Immature natural killer cell (primary cell): ENCODE measurements around the gene TMEM141. TPM values are rescaled to one million over a fixed set of nuclear protein-coding genes. Genes with fewer than 3 reads are reported as not detected.
"Not testable (repeated sequence)": the region's sequence is repeated elsewhere in the genome, so short reads cannot be mapped to it uniquely, and the experiment has no call there.

Experiments used
- DNase-seq, 3 donors: peaks; one replicate each; pipeline ENCODE4 v3.0.0; 2022; ENCODE audit warnings: mixed read lengths in 1 of 3
- H3K27ac Mint-ChIP-seq, 6 donors: one replicate each; pipeline ENCODE4 v1.8.0; 2020; ENCODE audit warnings: mixed read lengths in 6 of 6, mild to moderate bottlenecking in 5 of 6, inconsistent platforms in 4 of 6, moderate library complexity in 3 of 6
- H3K27me3 Mint-ChIP-seq, 3 donors: one replicate each; pipeline ENCODE4 v1.8.0; 2020 to 2021; ENCODE audit warnings: low read depth in 3 of 3, mild to moderate bottlenecking in 3 of 3, mixed read lengths in 3 of 3, moderate library complexity in 3 of 3, inconsistent platforms in 1 of 3
- H3K36me3 Mint-ChIP-seq, 3 donors: one replicate each; pipeline ENCODE4 v1.8.0; 2020; ENCODE audit warnings: mixed read lengths in 3 of 3, inconsistent platforms in 2 of 3, mild to moderate bottlenecking in 2 of 3
- H3K4me1 Mint-ChIP-seq, 2 donors: one replicate each; pipeline ENCODE4 v1.8.0; 2020; ENCODE audit warnings: inconsistent platforms in 2 of 2, mild to moderate bottlenecking in 2 of 2, mixed read lengths in 2 of 2, moderate library complexity in 1 of 2
- H3K4me3 Mint-ChIP-seq, 5 donors: one replicate each; pipeline ENCODE4 v1.8.0; 2020; ENCODE audit warnings: mild to moderate bottlenecking in 5 of 5, mixed read lengths in 5 of 5, inconsistent platforms in 3 of 5, moderate library complexity in 3 of 5
- H3K9me3 Mint-ChIP-seq, 6 donors: one replicate each; pipeline ENCODE4 v1.8.0; 2020; ENCODE audit warnings: mild to moderate bottlenecking in 6 of 6, mixed read lengths in 6 of 6, inconsistent platforms in 4 of 6, moderate library complexity in 3 of 6
- polyA plus RNA-seq, 3 donors: library from polyadenylated mRNA; unstranded; fragments of 300-500 nt; fragmentation: Illumina TruSeq; gene quantifications; one replicate each; pipeline ENCODE4 v1.2.3, GENCODE V29; 2021

Gene TMEM141
- polyA plus RNA-seq, 3 donors from 2014 or later: 61.2 to 83.3 (median 62.1) TPM

- H3K4me1 Mint-ChIP-seq: peaks cover 11 to 14% of the 10 kb centered on the region in 2 donors
- H3K27me3 Mint-ChIP-seq: peaks cover 6 to 16% (median 10%) of the 10 kb centered on the region in 3 donors
- peak overlapping the region in 2 of 5 donors; percentile 10 to 12 for H3K4me3 Mint-ChIP-seq
- DNase-seq: no peak
- no peaks in the 10 kb centered on the region for H3K36me3 Mint-ChIP-seq
- H3K27ac Mint-ChIP-seq: no peak overlapping the region
- no peaks in the 10 kb centered on the region for H3K9me3 Mint-ChIP-seq
These were observed 8.1 kb downstream of the TMEM141 start for GRCh38 chr9:136799079-136799853.

GRCh38 chr9:136799854-136800657 is 8.9 kb downstream of the TMEM141 start:
- Mint-ChIP-seq H3K27me3 (peaks cover 6 to 16% (median 10%) of the 10 kb centered on the region in 3 donors), H3K9me3 (no peaks in the 10 kb centered on the region), H3K4me3 (peak overlapping the region; percentile 73 to 88 (median 84)), H3K4me1 (peaks cover 11 to 14% of the 10 kb centered on the region in 2 donors), H3K27ac (peak overlapping the region in 3 of 6 donors; percentile 24 to 81 (median 48)), H3K36me3 (no peaks in the 10 kb centered on the region)
- peak; percentile 66 to 74 (median 73) for DNase-seq

- peaks cover 10 to 13% (median 12%) of the 10 kb centered on the region in 3 donors for H3K27me3 Mint-ChIP-seq
These were observed 11.2 kb downstream of the TMEM141 start for GRCh38 chr9:136802321-136802720.

GRCh38 chr9:136803009-136803550 is 11.9 kb downstream of the TMEM141 start:
- H3K9me3 Mint-ChIP-seq, H3K27ac Mint-ChIP-seq, H3K36me3 Mint-ChIP-seq, H3K4me3 Mint-ChIP-seq, DNase-seq: not testable (repeated sequence)
- H3K27me3 Mint-ChIP-seq: peaks cover 13 to 16% (median 16%) of the 10 kb centered on the region in 3 donors
- H3K4me1 Mint-ChIP-seq: peaks cover 20 to 26% of the 10 kb centered on the region in 2 donors

More at GRCh38 chr9:136802321-136802720, 11.2 kb downstream of the TMEM141 start:
- Mint-ChIP-seq H3K9me3 (no peaks in the 10 kb centered on the region), H3K4me1 (peaks cover 20 to 24% of the 10 kb centered on the region in 2 donors), H3K4me3 (peak overlapping the region in 1 of 5 donors; percentile 14), H3K27ac (no peak overlapping the region), H3K36me3 (no peaks in the 10 kb centered on the region)
- DNase-seq: no peak

GRCh38 chr9:136803551-136804508 is 12.7 kb downstream of the TMEM141 start:
- no peak for DNase-seq
- no peaks in the 10 kb centered on the region for H3K36me3 Mint-ChIP-seq
- no peak overlapping the region for H3K27ac Mint-ChIP-seq
- H3K4me1 Mint-ChIP-seq: peaks cover 22 to 29% of the 10 kb centered on the region in 2 donors
- H3K4me3 Mint-ChIP-seq: peak overlapping the region in 1 of 5 donors; percentile 6
- H3K27me3 Mint-ChIP-seq: peaks cover 13 to 19% (median 18%) of the 10 kb centered on the region in 3 donors
- H3K9me3 Mint-ChIP-seq: no peaks in the 10 kb centered on the region

GRCh38 chr9:136804509-136805206 is 13.5 kb downstream of the TMEM141 start:
- no peak overlapping the region for H3K4me3 Mint-ChIP-seq
- no peak overlapping the region for H3K27ac Mint-ChIP-seq
- peaks cover 15 to 22% (median 19%) of the 10 kb centered on the region in 3 donors for H3K27me3 Mint-ChIP-seq
- H3K4me1 Mint-ChIP-seq: peaks cover 29 to 37% of the 10 kb centered on the region in 2 donors
- no peaks in the 10 kb centered on the region for H3K9me3 Mint-ChIP-seq
- H3K36me3 Mint-ChIP-seq: no peaks in the 10 kb centered on the region
- no peak for DNase-seq

- Mint-ChIP-seq H3K4me1 (peaks cover 33 to 39% of the 10 kb centered on the region in 2 donors), H3K27ac (no peak overlapping the region), H3K27me3 (peaks cover 14 to 20% (median 19%) of the 10 kb centered on the region in 3 donors), H3K4me3 (peak overlapping the region in 3 of 5 donors; percentile 25 to 38 (median 29)), H3K9me3 (no peaks in the 10 kb centered on the region), H3K36me3 (no peaks in the 10 kb centered on the region)
- no peak for DNase-seq
These were observed 14.1 kb downstream of the TMEM141 start for GRCh38 chr9:136805207-136805740.

GRCh38 chr9:136806067-136806466 is 14.9 kb downstream of the TMEM141 start:
- DNase-seq: no peak
- Mint-ChIP-seq H3K4me1 (peaks cover 29 to 35% of the 10 kb centered on the region in 2 donors), H3K27me3 (peaks cover 12 to 16% (median 14%) of the 10 kb centered on the region in 3 donors), H3K36me3 (peaks cover 0 to 3% (median 0%) of the 10 kb centered on the region in 3 donors), H3K4me3 (peak overlapping the region in 4 of 5 donors; percentile 86 to 93 (median 90)), H3K9me3 (no peaks in the 10 kb centered on the region), H3K27ac (peak overlapping the region in 2 of 6 donors; percentile 93 to 97)

- H3K36me3 Mint-ChIP-seq: peaks cover 0 to 3% (median 0%) of the 10 kb centered on the region in 3 donors
- no peak for DNase-seq
- no peaks in the 10 kb centered on the region for H3K9me3 Mint-ChIP-seq
- peak overlapping the region in 4 of 6 donors; percentile 82 to 97 (median 95) for H3K27ac Mint-ChIP-seq
- peaks cover 11 to 16% (median 12%) of the 10 kb centered on the region in 3 donors for H3K27me3 Mint-ChIP-seq
- peaks cover 26 to 35% of the 10 kb centered on the region in 2 donors for H3K4me1 Mint-ChIP-seq
- H3K4me3 Mint-ChIP-seq: peak overlapping the region; percentile 86 to 95 (median 91)
These were observed 15.6 kb downstream of the TMEM141 start for GRCh38 chr9:136806631-136807201.

- DNase-seq: peak; percentile 87 to 89 (median 89)
- Mint-ChIP-seq H3K27me3 (peaks cover 8 to 14% (median 9%) of the 10 kb centered on the region in 3 donors), H3K36me3 (peaks cover 0 to 3% (median 0%) of the 10 kb centered on the region in 3 donors), H3K4me3 (peak within 1 kb of the TSS; percentile 87 to 95 (median 91)), H3K27ac (peak within 1 kb of the TSS; percentile 82 to 97 (median 92)), H3K9me3 (no peaks in the 10 kb centered on the region), H3K4me1 (peaks cover 31 to 38% of the 10 kb centered on the region in 2 donors)
These were observed 16.3 kb downstream of the TMEM141 start, which contains the start of gene RABL6 for GRCh38 chr9:136807281-136808074. Gene RABL6, plus strand, starts transcription at chr9:136807948. Its CDS starts 249 bp downstream, at chr9:136808197.
